BE2C (cell line): ENCODE data around the gene CPXM2.

Experiments
- DNase-seq: peaks from one replicate; pipeline ENCODE4 v3.0.0-alpha.2; 2020
- H3K27me3 ChIP-seq: fragments of 250-450 bp; sonication (Bioruptor Pico); 2 replicates; pipeline ENCODE4 v1.5.1; 2020; ENCODE audit warnings: mild to moderate bottlenecking
- H3K36me3 ChIP-seq: fragments of 250-450 bp; sonication (Bioruptor Pico); 2 replicates; pipeline ENCODE4 v1.5.1; 2020; ENCODE audit warnings: mild to moderate bottlenecking
- H3K4me1 ChIP-seq: fragments of 250-450 bp; sonication (Bioruptor Pico); 2 replicates; pipeline ENCODE4 v1.5.1; 2020
- H3K4me3 ChIP-seq: 2 replicates; pipeline ENCODE4 v1.5.1; 2011; ENCODE audit warnings: low read depth, low read length
- H3K9me3 ChIP-seq: fragments of 250-450 bp; sonication (Bioruptor Pico); 2 replicates; pipeline ENCODE4 v1.5.1; 2020
- TF ChIP-seq, protein P1 (sequence below): IDR thresholded peaks from 2 replicates; pipeline ENCODE4 v1.5.1; 2012; ENCODE audit warnings: mild to moderate bottlenecking, low read depth, low read length

CPXM2 gene

DNA sequence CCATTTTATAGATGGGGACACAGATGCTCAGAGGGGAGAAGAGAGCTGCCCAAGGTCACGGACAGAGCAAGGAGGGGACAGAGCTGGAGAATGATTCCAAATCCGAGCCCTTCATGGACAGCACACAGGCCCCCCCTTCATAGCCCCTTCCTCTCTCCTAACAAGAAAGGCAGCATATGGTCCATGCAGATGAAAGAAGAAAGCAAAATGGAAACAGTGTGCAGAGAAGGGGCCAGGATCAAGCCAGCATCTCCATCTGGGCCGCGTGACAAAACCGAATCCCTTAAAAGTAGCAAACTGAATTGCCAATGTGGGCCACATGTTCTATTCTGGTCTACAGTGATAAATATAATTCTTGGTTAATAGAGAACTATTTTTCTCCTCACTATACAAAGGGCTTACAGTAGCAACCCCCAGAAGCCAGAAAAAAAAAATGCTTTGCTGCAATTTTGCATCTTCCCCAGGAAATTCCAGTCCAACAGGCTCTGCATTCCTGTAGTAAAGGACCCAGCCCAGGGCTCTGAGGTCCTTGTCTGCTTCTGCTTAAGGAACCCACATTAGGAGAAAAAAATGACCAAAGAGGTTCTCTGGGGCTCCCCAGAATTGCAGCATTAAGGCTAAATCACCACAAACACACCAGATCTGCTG, 7.8 kb downstream of the CPXM2 start:
- H3K36me3 ChIP-seq, result no peaks in the 10 kb centered on the region
- no peaks in the 10 kb centered on the region for H3K27me3 ChIP-seq
- H3K4me1 ChIP-seq, result no peaks in the 10 kb centered on the region
- H3K4me3 ChIP-seq, result no peak overlapping the region
- TF ChIP-seq, protein P1, sequence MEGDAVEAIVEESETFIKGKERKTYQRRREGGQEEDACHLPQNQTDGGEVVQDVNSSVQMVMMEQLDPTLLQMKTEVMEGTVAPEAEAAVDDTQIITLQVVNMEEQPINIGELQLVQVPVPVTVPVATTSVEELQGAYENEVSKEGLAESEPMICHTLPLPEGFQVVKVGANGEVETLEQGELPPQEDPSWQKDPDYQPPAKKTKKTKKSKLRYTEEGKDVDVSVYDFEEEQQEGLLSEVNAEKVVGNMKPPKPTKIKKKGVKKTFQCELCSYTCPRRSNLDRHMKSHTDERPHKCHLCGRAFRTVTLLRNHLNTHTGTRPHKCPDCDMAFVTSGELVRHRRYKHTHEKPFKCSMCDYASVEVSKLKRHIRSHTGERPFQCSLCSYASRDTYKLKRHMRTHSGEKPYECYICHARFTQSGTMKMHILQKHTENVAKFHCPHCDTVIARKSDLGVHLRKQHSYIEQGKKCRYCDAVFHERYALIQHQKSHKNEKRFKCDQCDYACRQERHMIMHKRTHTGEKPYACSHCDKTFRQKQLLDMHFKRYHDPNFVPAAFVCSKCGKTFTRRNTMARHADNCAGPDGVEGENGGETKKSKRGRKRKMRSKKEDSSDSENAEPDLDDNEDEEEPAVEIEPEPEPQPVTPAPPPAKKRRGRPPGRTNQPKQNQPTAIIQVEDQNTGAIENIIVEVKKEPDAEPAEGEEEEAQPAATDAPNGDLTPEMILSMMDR, result no peak
- no peaks in the 10 kb centered on the region for H3K9me3 ChIP-seq
- DNase-seq, result no peak

DNA sequence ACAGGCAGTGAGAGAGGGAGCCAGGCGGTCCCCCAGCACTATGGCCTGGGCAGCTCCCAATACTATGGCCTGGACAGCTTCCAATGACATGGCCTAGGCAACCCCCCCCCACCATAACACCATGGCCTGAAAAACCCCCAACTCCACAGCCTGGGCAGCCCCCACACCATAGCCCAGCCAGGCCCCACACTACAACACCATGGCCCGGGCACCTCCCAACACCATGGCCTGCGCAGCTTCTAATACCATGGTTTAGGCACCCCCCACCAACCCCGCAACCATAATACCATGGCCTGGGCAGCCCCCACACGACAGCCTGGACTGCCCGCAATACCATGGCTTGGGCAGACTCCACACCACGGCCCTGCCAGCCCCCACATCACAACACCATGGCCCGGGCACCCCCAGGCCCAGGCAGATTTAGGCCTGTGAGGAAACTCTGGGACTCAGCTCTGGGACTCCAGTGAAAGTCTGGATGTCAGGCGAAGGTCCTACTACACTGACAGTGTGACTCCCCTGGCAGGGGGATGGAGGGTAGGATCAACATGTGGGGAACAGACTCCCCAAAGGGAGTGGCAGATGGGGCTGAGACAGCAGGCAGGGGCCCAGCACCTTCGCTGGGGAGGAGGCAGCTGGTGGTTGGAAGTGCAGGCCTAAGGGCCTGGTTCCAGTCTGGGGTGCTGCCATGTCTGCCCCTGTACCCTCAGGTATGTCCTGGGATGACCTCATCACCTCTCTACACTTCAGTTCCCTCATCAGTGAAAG, 8.7 kb downstream of the CPXM2 start:
- Histone ChIP-seq H3K36me3 (no peaks in the 10 kb centered on the region), H3K4me1 (no peaks in the 10 kb centered on the region), H3K27me3 (no peaks in the 10 kb centered on the region), H3K4me3 (no peak overlapping the region), H3K9me3 (no peaks in the 10 kb centered on the region)
- DNase-seq, result no peak
- TF ChIP-seq, protein P1, result no peak

DNA sequence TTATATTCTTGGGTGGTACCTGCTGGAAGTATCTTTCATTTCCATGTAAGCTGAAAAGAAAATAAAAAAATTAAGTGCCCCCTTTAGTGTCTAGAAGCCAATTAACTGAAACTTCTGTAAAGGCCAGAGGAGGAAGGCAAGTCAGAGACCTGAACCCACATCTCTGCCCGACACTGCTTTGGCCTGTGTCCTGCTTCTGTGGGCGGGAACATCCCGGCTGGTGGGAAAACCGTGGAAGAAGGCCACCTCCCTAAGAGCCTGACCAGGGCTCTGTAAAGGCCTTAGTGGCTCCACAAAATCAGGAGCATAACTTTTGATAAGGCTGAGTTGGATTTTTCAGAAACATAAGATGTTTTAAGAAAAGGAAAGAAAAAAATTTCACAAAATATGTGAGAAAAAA, 9.4 kb downstream of the CPXM2 start:
- Histone ChIP-seq H3K4me3 (no peak overlapping the region), H3K36me3 (no peaks in the 10 kb centered on the region), H3K27me3 (no peaks in the 10 kb centered on the region), H3K4me1 (no peaks in the 10 kb centered on the region), H3K9me3 (no peaks in the 10 kb centered on the region)
- no peak for DNase-seq
- TF ChIP-seq, protein P1, result no peak

DNA sequence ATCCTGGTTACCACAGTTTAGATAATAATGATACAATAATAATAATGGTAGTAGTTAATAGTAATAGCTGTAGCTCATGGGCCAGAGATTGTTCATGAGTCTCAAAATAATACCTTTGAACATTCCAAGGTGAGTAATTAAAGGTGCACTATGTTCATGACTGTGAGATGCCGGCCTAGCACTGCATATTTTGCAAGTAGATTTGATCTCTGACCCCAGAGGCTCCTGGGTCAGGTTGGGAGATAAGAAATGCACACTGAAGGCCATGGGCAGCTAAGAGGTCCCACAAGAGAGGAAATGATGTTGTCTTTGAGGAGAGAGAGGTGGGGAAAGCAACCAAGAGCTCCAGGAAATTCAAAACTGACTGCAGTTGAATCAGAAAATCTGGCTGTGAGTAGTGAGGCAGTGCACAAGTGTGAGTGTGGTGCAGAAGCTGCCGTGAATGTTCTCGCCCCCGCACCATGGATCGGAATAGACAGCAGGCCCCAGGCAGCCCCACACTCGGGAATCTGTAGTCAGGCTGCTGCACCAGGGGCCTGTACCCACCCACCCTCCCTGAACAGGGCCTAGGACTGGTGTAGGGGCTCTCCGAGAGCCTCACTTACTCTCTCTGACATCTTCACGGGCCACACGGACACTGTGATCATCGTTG, 11.9 kb downstream of the CPXM2 start:
- no peak for DNase-seq
- Histone ChIP-seq H3K4me3 (no peak overlapping the region), H3K36me3 (no peaks in the 10 kb centered on the region), H3K27me3 (no peaks in the 10 kb centered on the region), H3K9me3 (no peaks in the 10 kb centered on the region), H3K4me1 (no peaks in the 10 kb centered on the region)
- TF ChIP-seq, protein P1, result no peak

DNA sequence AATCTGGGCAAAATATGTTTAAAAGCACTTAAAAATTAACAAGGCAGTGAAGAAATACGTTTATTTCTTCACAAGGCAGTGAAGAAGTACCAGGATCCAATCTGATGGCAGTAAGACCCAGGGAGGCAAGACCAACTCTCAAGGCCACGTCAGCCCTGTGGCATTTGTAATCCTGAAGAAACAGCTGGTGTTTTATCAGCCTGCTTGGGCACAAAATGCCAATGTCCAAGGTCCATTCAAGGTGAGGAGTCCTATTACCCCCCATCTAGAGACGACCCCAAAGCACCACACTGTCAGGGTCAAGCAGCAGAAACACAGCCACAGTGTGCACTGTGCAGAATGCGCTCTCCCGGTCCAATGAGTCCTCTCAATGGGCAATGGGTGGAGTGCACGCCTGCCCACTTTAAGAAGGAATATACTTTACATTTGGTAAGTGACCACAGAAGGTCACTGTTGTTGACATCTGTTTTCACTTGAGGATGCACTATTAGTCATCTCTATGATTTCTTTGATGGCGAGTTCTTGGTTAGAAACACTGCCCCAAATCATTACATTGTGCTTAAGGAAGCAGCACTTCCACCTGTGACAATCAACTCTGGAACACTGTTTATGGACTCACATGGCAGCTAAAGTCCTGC, 12.8 kb downstream of the CPXM2 start:
- Histone ChIP-seq H3K4me1 (no peaks in the 10 kb centered on the region), H3K27me3 (no peaks in the 10 kb centered on the region), H3K36me3 (no peaks in the 10 kb centered on the region), H3K9me3 (no peaks in the 10 kb centered on the region), H3K4me3 (no peak overlapping the region)
- DNase-seq, result no peak
- TF ChIP-seq, protein P1, result no peak

DNA sequence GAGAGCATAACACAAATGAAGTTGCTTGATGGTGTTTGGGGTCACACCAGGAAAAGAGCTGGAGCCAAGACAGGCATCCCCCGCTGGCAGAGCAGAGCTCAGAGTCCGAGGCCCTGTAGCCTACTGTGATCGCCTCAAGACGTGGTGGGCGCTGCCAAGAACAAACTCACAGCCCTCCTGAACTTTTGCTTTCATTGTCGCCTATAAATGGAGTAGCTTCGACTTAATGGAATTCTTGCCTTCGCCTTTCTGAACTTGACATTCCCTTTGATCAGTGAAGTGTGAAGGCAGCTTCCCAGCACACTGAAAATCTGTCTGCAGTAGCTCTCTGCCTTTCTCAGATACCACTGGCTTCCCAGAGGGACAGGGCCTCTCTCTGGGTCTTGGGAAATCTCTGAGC, 21.3 kb downstream of the CPXM2 start:
- DNase-seq, result no peak
- H3K9me3 ChIP-seq, result no peaks in the 10 kb centered on the region
- no peaks in the 10 kb centered on the region for H3K4me1 ChIP-seq
- H3K36me3 ChIP-seq, result no peaks in the 10 kb centered on the region
- TF ChIP-seq, protein P1, result no peak
- H3K4me3 ChIP-seq, result no peak overlapping the region
- no peaks in the 10 kb centered on the region for H3K27me3 ChIP-seq
